Measurements from ENCODE around the gene WDR33.

WDR33 gene

GRCh38 chr2:127690696-127691095, 120.3 kb downstream of the WDR33 start:
- DNase-seq, result no peak

- DNase-seq, result no peak
These were observed 122.6 kb downstream of the WDR33 start for GRCh38 chr2:127688405-127688804.

DNA sequence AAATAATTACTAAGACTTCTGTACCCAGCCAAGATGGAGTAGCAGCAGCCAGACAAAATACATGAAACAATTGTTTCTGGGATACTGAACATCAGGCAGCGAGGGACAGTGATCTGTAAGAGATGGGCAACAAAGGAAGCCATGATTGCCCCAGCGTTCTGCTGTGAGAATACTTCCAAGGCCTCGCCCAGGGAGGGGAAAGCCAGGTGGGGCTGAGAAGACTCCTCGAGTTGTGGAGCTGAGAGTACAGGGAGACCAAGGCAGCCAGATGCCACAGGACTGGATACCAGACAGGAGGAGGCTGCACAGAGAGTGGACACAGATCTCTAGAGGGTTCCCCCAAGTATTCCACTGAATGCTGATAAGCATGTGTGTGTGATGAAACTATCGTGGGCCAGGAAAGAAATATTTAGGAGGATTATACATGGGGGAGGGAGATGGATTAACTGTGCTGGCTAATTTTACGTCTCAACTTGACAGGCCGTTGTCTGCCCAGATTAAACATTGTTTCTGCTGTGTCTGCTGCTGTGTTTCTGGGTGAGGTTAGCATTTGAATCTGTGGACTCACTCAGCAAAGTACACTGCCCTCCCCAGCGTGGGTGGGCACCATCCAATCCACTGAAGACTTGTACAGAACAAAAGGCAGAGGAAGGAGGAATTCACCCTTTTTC, 125.4 kb downstream of the WDR33 start:
- no peak for DNase-seq

- DNase-seq, result no peak
These were observed 127.2 kb downstream of the WDR33 start for GRCh38 chr2:127683757-127684156.

- DNase-seq, result no peak
These were observed 127.9 kb downstream of the WDR33 start for GRCh38 chr2:127683056-127683455.

- DNase-seq, result no peak
These were observed 128.8 kb downstream of the WDR33 start for GRCh38 chr2:127681976-127682857.

GRCh38 chr2:127681288-127681804, 129.6 kb downstream of the WDR33 start:
- DNase-seq, result no peak

DNA sequence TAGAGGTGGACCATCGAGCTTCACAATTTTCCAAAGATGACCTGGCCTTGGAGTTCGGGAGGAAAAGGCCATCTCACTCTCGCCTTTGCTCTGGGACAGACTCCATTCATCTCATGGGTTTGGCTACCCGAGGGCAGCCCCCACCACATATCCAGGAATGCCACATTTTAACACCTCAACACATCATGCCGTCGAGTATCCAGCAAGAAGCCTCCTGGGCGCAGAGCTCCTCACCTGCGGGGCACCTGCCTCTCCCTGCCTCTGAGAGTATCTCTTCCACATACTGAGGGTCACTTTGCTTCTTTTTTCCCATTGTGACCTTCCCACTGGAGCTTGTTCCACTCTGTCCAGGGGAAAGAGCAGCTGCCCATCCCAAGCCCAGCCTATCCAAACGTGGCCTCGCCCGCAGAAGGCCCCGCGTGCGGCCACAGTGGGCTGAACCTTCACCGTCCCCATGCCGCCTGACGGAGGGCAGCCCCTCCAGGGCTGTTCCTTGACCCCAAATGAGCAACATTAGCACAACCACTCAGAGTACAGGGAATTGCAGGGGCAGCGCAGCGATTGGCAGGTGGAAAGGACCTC, 130.2 kb downstream of the WDR33 start:
- DNase-seq, result no peak

- no peak for DNase-seq
These were observed 131.2 kb downstream of the WDR33 start for GRCh38 chr2:127679680-127680361.

GRCh38 chr2:127678991-127679390, 132.0 kb downstream of the WDR33 start:
- no peak for DNase-seq

GRCh38 chr2:127678531-127678930, 132.4 kb downstream of the WDR33 start:
- no peak for DNase-seq

GRCh38 chr2:127676906-127677305, 134.1 kb downstream of the WDR33 start:
- no peak for DNase-seq

DNA sequence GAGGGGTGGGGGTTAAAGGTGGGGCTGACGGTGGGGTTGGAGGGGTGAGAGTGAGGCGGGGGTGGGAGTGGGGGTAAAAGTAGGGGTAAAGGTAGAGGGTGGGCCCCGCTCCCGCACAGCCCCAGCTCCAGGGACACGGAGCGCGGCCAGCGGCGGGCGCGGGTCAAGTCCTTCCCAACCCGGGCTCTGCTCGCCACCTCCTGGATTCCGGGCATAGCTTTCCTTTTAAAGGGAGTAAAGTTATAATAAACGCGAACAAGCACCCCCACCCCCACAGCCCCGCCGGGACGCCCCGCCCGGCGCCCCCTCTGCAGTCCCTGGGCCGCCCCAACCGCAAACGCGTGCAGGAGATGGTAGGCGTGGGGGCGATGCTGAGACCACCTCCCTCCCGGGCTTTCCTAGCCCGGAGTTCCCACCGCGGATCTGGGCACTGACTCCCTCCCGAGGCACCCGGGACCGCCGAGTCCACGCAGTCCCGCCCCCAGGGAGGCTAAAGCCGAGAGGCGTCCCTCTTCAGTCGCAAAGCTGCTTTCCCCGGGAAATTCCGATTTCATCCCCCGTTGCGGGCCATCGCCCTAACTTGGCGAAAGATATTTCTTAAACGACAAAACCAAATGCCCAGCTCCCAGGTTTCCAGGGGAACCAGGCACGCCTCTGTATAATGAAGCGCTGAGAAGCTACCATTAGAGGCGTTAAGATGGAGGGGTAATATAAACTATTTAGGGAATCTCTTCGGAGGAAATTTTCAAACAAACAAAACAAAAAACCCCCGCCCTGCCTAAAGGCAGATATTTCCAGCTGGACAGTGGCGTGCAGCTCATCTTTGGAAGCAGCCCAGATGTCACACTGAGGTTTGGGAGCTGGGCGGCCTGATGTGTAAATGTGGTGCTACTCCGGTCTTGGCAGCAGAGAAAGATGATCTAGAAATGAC, 135.4 kb downstream of the WDR33 start, which contains the start of gene LIMS2:
TSS of gene LIMS2 (minus strand) at position 200 of the 931 bp plus-strand sequence. CDS start 506 bp downstream, outside the sequence.
- DNase-seq, result peak; percentile 41

- DNase-seq, result no peak
These were observed 136.4 kb downstream of the WDR33 start for GRCh38 chr2:127674241-127675209.

DNA sequence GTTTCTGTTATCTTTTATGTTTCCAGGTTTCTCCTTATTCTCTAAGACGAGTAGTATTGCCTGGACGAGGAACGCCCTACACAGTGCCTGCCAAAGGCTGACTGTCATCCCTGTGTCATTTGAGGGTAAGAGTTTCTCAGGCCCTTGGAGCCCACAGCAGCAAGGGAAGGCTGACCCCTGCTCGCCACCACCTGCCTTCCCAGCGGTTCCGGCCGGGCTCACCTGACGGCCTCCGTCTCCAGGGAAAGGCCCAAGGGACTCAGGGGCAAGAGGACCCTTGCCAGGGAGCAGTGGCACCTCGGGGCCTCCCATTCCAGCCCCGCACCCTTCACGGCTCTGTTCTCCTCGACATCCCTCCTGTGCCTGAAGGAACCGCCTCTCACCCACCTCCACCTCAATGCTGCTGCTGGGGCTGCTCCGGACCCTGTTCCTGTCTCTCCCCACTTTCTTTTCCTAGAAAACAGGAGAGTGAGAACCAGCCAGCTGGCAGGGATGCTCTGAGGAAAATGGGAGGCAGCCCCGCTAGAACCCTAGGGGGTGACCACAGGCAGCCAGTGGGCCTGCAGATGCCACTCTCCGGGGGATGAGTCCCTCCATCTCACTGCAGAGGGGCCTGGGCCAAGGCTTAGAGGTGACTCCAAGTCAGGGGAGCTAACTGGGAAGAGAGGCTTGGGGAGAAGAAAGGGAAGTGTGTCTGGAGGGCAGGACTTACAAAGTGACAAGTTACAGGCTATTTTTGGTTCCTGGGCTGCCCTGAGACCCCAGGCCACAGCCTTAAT, 137.5 kb downstream of the WDR33 start:
- no peak for DNase-seq

- DNase-seq, result no peak
These were observed 138.4 kb downstream of the WDR33 start for GRCh38 chr2:127672341-127673224.

- no peak for DNase-seq
These were observed 139.2 kb downstream of the WDR33 start for GRCh38 chr2:127671557-127672302.

DNA sequence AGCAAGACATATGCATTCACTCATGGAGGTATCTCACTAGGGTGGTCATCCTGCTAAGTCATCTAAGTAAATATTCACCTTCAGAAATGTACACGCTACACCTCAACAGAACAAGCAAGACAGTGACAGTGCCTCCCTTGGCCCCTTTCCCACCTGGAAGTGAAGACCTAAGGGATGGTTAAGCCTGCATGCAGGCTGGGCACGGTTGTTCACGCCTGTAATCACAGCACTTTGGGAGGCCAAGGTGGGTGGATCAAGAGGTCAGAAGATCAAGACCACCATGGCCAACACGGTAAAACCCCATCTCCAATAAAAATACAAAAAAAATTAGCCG, 140.0 kb downstream of the WDR33 start:
- no peak for DNase-seq
